Measurements from ENCODE around the gene TAX1BP3.

The TAX1BP3 gene

GRCh38 chr17:3613124-3613523, 55.3 kb downstream of the TAX1BP3 start:
- no peak overlapping the region for H3K4me3 ChIP-seq (replicated peaks; ENCODE audit: low read depth, low read length)
- no peak for DNase-seq (ENCODE audit: extremely low read depth, low read depth)
- TF ChIP-seq CTCF (IDR thresholded peaks at IDR 0.05; ENCODE audit: low read depth, low read length, missing control alignments), result no peak
